CD4-positive, alpha-beta T cell treated with Interleukin-10 for 1 hour (primary cell): Measurements from ENCODE around the gene PCDHA6.
"Not testable (repeated sequence)": the region's sequence is repeated elsewhere in the genome, so short reads cannot be mapped to it uniquely, and the experiment has no call there.

ENCODE experiments used
- DNase-seq: peaks from one replicate; pipeline ENCODE4 v3.0.0-alpha.2; 2020

The PCDHA6 gene, protein sequence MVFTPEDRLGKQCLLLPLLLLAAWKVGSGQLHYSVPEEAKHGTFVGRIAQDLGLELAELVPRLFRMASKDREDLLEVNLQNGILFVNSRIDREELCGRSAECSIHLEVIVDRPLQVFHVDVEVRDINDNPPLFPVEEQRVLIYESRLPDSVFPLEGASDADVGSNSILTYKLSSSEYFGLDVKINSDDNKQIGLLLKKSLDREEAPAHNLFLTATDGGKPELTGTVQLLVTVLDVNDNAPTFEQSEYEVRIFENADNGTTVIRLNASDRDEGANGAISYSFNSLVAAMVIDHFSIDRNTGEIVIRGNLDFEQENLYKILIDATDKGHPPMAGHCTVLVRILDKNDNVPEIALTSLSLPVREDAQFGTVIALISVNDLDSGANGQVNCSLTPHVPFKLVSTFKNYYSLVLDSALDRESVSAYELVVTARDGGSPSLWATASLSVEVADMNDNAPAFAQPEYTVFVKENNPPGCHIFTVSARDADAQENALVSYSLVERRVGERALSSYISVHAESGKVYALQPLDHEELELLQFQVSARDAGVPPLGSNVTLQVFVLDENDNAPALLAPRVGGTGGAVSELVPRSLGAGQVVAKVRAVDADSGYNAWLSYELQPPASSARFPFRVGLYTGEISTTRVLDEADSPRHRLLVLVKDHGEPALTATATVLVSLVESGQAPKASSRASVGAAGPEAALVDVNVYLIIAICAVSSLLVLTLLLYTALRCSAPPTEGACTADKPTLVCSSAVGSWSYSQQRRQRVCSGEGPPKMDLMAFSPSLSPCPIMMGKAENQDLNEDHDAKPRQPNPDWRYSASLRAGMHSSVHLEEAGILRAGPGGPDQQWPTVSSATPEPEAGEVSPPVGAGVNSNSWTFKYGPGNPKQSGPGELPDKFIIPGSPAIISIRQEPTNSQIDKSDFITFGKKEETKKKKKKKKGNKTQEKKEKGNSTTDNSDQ

DNA sequence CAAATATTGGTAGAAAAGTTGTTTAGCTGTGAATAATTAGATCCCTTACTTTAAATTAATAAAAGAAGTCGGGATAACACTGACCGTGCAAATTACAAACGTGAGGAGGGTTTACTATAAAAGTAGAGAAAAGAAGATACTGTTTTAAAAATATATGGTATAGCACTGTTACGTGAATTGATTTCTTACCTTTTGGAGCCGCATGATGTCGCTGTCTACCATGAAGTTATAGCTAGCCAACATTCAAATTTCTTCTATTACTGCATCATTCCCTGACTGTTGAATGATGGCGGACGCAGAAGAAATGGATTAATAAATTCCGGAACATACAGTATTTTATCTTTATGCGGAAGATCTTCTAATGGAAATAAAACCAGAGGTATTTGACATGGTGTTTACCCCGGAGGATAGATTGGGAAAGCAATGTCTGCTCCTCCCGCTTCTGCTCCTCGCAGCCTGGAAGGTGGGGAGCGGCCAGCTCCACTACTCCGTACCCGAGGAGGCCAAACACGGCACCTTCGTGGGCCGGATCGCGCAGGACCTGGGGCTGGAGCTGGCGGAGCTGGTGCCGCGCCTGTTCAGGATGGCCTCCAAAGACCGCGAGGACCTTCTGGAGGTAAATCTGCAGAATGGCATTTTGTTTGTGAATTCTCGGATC, at the start of gene PCDHA6:
Gene PCDHA6, plus strand, starts transcription at position 257 of the 658 bp plus-strand sequence. Its CDS starts 132 bp downstream, at position 389.
- DNase-seq, result no peak

DNA sequence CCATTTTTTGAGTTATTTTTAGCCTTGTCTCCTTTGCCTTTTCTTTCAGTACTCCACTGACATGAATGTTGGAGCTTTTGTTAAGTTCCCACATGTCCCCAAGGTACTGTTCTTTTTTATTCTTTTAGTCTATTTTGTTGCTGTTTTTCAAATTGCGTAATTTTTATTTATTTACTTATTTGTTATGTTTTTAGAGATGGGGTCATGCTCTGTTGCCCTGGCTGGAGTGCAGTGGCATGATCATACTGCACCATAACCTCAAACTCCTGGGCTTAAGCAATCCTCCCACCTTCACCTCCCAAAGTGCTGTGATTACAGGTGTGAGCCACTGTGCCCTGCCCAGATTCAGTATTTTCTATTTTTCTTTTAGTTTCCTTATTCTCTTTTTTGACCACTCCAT, 47.2 kb upstream of the PCDHA6 start:
- no peak for DNase-seq

DNA sequence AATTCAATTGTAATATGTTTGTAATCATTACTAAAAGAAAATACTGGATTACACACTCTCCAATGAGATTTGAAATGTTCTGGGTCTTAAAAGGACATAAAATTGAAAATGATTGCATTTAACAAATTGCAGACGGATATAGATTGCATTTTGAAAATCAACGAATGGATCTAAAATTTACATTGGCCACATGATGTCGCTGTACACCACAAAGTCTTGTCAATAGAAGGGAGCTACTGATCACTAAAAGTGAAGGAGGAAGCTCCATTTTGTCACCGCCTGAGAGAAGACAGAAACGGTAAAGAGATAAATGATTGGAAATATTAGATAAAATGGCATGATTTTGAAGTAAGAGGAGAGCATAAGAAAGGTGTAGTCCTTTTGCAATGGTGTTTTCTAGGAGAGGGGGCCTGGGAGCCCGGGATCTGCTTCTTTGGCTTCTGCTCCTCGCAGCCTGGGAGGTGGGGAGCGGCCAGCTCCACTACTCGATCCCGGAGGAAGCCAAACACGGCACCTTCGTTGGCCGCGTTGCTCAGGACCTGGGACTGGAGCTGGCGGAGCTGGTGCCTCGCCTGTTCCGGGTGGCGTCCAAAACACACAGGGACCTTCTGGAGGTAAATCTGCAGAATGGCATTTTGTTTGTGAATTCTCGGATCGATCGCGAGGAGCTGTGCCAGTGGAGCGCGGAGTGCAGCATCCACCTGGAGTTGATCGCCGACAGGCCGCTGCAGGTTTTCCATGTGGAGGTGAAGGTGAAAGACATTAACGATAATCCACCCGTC, 41.7 kb upstream of the PCDHA6 start, which contains the start of gene PCDHA1:
Gene PCDHA1, plus strand, starts transcription at position 236 of the 782 bp plus-strand sequence.
- no peak for DNase-seq

DNA sequence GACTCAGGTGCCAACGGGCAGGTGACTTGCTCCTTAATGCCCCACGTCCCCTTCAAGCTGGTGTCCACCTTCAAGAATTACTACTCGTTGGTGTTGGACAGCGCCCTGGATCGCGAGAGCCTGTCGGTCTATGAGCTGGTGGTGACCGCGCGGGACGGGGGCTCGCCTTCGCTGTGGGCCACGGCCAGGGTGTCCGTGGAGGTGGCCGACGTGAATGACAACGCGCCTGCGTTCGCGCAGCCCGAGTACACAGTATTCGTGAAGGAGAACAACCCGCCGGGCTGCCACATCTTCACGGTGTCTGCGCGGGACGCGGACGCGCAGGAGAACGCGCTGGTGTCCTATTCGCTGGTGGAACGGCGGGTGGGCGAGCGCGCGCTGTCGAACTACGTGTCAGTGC, 40.3 kb upstream of the PCDHA6 start:
- DNase-seq, result not testable (repeated sequence)

GRCh38 chr5:140787849-140788504, 39.8 kb upstream of the PCDHA6 start:
- DNase-seq, result not testable (repeated sequence)

DNA sequence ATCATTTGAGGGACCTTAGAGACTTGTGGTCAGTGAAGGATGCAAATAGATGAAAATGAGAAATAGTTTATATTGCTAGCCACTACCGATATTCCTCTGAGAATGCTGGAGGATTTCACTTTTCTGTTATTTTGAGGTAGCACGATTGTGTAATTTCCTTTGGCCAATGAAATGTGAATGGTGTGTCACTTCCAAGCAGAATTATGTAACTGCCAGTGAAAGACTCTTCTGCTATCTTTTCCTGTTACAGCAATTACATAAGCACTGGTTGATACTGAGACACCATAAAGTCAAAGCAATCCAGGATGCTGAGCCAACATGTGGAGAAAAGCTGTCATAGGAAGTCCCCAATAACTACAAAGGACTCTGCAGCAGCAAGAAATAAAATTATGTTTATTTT, 36.7 kb upstream of the PCDHA6 start:
- no peak for DNase-seq

- no peak for DNase-seq
Observed at GRCh38 chr5:140794595-140795258, 33.0 kb upstream of the PCDHA6 start, which contains the start of gene PCDHA2. TSS of gene PCDHA2 (plus strand) at chr5:140794852.

- no peak for DNase-seq
Observed at GRCh38 chr5:140795259-140795641, 32.5 kb upstream of the PCDHA6 start.

DNA sequence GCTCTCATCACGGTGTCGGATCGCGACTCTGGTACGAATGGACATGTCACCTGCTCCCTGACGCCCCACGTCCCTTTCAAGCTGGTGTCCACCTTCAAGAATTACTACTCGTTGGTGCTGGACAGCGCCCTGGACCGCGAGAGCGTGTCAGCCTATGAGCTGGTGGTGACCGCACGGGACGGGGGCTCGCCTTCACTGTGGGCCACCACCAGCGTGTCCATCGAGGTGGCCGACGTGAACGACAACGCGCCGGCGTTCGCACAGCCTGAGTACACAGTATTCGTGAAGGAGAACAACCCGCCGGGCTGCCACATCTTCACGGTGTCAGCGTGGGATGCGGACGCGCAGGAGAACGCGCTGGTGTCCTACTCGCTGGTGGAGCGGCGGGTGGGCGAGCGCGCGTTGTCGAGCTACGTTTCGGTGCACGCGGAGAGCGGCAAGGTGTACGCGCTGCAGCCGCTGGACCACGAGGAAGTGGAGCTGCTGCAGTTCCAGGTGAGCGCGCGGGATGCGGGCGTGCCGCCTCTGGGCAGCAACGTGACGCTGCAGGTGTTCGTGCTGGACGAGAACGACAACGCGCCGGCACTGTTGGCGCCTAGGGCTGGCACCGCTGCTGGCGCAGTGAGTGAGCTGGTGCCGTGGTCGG, 31.6 kb upstream of the PCDHA6 start:
- not testable (repeated sequence) for DNase-seq

- DNase-seq, result no peak
Observed at GRCh38 chr5:140796718-140797095, 31.1 kb upstream of the PCDHA6 start.

DNA sequence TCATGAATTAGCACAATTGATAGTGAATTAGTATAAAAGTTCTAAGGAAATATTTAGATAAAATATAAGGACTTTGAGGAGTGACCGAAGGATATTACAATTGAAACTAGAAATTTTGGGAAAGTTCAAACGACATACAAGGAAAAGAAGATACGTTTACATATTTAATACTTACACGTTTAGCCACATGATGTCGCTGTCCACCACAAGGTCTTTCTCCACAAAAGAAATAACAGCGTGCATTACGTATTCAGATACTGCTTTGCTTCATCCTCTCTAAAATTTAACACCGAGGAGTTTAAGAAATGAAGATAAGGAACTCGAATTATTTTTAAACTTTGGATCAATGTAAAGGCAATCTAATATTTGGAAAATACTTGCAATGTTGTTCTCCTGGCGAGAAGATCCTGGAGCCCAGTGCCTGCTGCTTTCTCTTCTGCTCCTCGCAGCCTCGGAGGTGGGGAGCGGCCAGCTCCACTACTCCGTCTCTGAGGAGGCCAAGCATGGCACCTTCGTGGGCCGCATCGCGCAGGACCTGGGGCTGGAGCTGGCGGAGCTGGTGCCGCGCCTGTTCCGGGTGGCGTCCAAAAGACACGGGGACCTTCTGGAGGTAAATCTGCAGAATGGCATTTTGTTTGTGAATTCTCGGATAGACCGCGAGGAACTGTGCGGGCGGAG, 26.8 kb upstream of the PCDHA6 start, which contains the start of gene PCDHA3:
Gene PCDHA3, plus strand, starts transcription at position 242 of the 678 bp plus-strand sequence.
- no peak for DNase-seq

DNA sequence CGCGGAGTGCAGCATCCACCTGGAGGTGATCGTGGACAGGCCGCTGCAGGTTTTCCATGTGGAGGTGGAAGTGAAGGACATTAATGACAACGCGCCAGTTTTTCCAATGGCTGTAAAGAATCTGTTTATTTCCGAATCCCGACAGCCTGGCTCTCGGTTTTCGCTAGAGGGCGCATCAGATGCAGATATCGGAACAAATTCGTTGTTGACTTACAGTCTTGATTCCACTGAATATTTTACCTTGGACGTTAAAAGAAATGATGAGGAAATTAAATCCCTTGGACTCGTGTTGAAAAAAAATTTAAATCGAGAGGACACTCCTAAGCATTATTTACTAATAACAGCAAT, 26.3 kb upstream of the PCDHA6 start:
- DNase-seq, result no peak

GRCh38 chr5:140802381-140802780, 25.4 kb upstream of the PCDHA6 start:
- DNase-seq, result not testable (repeated sequence)

DNA sequence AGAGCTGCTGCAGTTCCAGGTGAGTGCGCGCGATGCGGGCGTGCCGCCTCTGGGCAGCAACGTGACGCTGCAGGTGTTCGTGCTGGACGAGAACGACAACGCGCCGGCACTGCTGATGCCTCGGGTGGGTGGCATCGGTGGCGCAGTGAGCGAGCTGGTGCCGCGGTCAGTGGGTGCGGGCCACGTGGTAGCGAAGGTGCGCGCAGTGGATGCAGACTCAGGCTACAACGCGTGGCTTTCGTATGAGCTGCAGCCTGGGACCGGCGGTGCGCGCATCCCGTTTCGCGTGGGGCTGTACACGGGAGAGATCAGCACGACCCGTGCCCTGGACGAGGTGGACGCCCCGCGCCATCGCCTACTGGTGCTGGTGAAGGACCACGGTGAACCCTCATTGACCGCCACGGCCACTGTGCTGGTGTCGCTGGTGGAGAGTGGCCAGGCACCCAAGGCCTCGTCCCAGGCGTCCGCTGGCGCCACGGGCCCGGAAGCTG, 24.9 kb upstream of the PCDHA6 start:
- DNase-seq, result no peak

- no peak for DNase-seq
Observed at GRCh38 chr5:140806834-140807775, 20.7 kb upstream of the PCDHA6 start, which contains the start of gene PCDHA4. TSS of gene PCDHA4 (plus strand) at chr5:140807068.

- not testable (repeated sequence) for DNase-seq
Observed at GRCh38 chr5:140808241-140808888, 19.4 kb upstream of the PCDHA6 start.

GRCh38 chr5:140808889-140809291, 18.9 kb upstream of the PCDHA6 start:
- no peak for DNase-seq
